HCT116 (cell line): ENCODE data around the gene BCL11B. TPM values are rescaled to one million over a fixed set of nuclear protein-coding genes. Genes with fewer than 3 reads are reported as not detected.

Source experiments
- ATAC-seq: fragments of 200-7000 bp; cut with Tn5 transposase; 2 replicates; pipeline ENCODE4 v1.9.1; 2020; ENCODE audit warnings: mild to moderate bottlenecking, moderate library complexity
- BruUV-seq: library from RNA; stranded (reverse); fragments of 400-500 nt; replicated peaks from 2 replicates; lab custom pipeline; 2021; lab: Mats Ljungman, UMichigan
- CTCF ChIA-PET: fragments of 300-600 bp; sonication (Branson Sonifier 250); formaldehyde crosslinking; loops from one replicate; lab custom pipeline; 2021; ENCODE audit warnings: antibody characterized with exemption; lab: Charles Lee
- POLR2A ChIA-PET: fragments of 300-600, 350-600 bp; sonication (Branson Sonifier 250); formaldehyde crosslinking; loops from one replicate; lab custom pipeline; 2021; ENCODE audit warnings: antibody characterized with exemption; lab: Charles Lee
- RAD21 ChIA-PET, 2 experiments: fragments of 300-600 bp; sonication (Branson Sonifier 250); formaldehyde crosslinking; loops; one replicate each; lab custom pipeline; 2023; ENCODE audit warnings: low total read pairs in 2 of 2; ENCODE audit not compliant: uncharacterized antibody in 2 of 2, unreplicated experiment in 2 of 2, low non-redundant PET in 1 of 2; lab: Charles Lee
- DNase-seq: peaks from one replicate; pipeline ENCODE4 v3.0.0-alpha.2; 2010; ENCODE audit warnings: low read depth, low spot score
- H2AFZ ChIP-seq: fragments of 200-600 bp; shearing (Covaris generic), sonication (generic); 2 replicates; pipeline ENCODE4 v1.6.1; 2017; ENCODE audit warnings: low read depth, mixed run types, mixed read lengths, antibody characterized with exemption, low read length; ENCODE audit not compliant: poor library complexity, severe bottlenecking
- H3K27ac ChIP-seq: 2 replicates; pipeline ENCODE4 v1.5.1; 2012; ENCODE audit warnings: low read depth, low read length
- H3K27me3 ChIP-seq: fragments of 200-600 bp; sonication (generic); 2 replicates; pipeline ENCODE4 v1.6.1; 2016; ENCODE audit warnings: mixed run types, low read length, mixed read lengths; ENCODE audit not compliant: insufficient read depth
- H3K36me3 ChIP-seq, 2 experiments: fragments of 200-500 bp in 1 of 2; fragments of 200-600 bp in 1 of 2; sonication (Bioruptor generic) in 1 of 2; sonication (generic) in 1 of 2; 2 replicates each; pipeline versions ENCODE4 v1.5.1 to v1.6.1; 2014 to 2016; ENCODE audit warnings: low read length in 2 of 2, inconsistent platforms in 1 of 2, mixed read lengths in 1 of 2, mixed run types in 1 of 2; ENCODE audit not compliant: insufficient read depth in 2 of 2, control insufficient read depth in 1 of 2
- H3K4me1 ChIP-seq, 2 experiments: fragments of 200-600 bp in 1 of 2; sonication (generic) in 1 of 2; 2 replicates each; pipeline versions ENCODE4 v1.5.1 to v1.6.1; 2012 to 2017; ENCODE audit warnings: low read length in 2 of 2, inconsistent platforms in 1 of 2, mild to moderate bottlenecking in 1 of 2, mixed read lengths in 1 of 2, mixed run types in 1 of 2, moderate library complexity in 1 of 2; ENCODE audit not compliant: insufficient read depth in 2 of 2, control insufficient read depth in 1 of 2
- H3K4me2 ChIP-seq: fragments of 200-600 bp; sonication (generic); 2 replicates; pipeline ENCODE4 v1.6.1; 2017; ENCODE audit warnings: mixed run types, low read length, mixed read lengths
- H3K4me3 ChIP-seq, 2 experiments: fragments of 200-600 bp in 1 of 2; sonication (generic) in 1 of 2; replicated peaks in 1 of 2; 2 replicates each; pipeline ENCODE4 v1.5.1; 2011 to 2016; ENCODE audit warnings: low read length in 2 of 2, control low read depth in 1 of 2, low read depth in 1 of 2, mild to moderate bottlenecking in 1 of 2, mixed read lengths in 1 of 2, mixed run types in 1 of 2
- H3K79me2 ChIP-seq: fragments of 200-600 bp; sonication (generic); 2 replicates; pipeline ENCODE4 v1.6.1; 2017; ENCODE audit warnings: mild to moderate bottlenecking, mixed run types, low read length, moderate library complexity, mixed read lengths; ENCODE audit not compliant: insufficient read depth
- H3K9ac ChIP-seq: fragments of 200-600 bp; sonication (generic); 2 replicates; pipeline ENCODE4 v1.6.1; 2016; ENCODE audit warnings: low read length, mixed read lengths
- H3K9me2 ChIP-seq: fragments of 200-600 bp; sonication (generic), shearing (Covaris generic); 2 replicates; pipeline ENCODE4 v1.6.1; 2017; ENCODE audit warnings: mixed run types, mild to moderate bottlenecking, moderate library complexity; ENCODE audit not compliant: insufficient read depth
- H3K9me3 ChIP-seq, 2 experiments: fragments of 200-500 bp in 1 of 2; fragments of 200-600 bp in 1 of 2; sonication (Bioruptor generic) in 1 of 2; sonication (generic) in 1 of 2; 2 replicates each; pipeline ENCODE4 v1.6.1; 2014 to 2017; ENCODE audit warnings: low read length in 2 of 2, mixed read lengths in 2 of 2, inconsistent platforms in 1 of 2, low read depth in 1 of 2, mild to moderate bottlenecking in 1 of 2, mixed run types in 1 of 2, moderate library complexity in 1 of 2; ENCODE audit not compliant: control insufficient read depth in 1 of 2, insufficient read depth in 1 of 2
- H4K20me1 ChIP-seq: fragments of 200-600 bp; sonication (generic), shearing (Covaris generic); 2 replicates; pipeline ENCODE4 v1.6.1; 2017; ENCODE audit warnings: mixed run types, mild to moderate bottlenecking, moderate library complexity; ENCODE audit not compliant: insufficient read depth
- CEBPB ChIP-seq: IDR thresholded peaks from 2 replicates; pipeline ENCODE4 v1.6.1; 2012; ENCODE audit warnings: low read depth
- ELF1 ChIP-seq: IDR thresholded peaks from 2 replicates; pipeline ENCODE4 v1.6.1; 2012; ENCODE audit warnings: low read depth, borderline replicate concordance
- EZH2 ChIP-seq: fragments of 200-600 bp; sonication (generic); IDR thresholded peaks from 2 replicates; pipeline ENCODE4 v1.6.1; 2017; ENCODE audit warnings: antibody characterized with exemption, mixed run types
- EZH2phosphoT487 ChIP-seq: fragments of 200-600 bp; IDR thresholded peaks from 2 replicates; pipeline ENCODE4 v1.6.1; 2018; ENCODE audit warnings: antibody characterized with exemption, borderline replicate concordance
- FOSL1 ChIP-seq: IDR thresholded peaks from 2 replicates; pipeline ENCODE4 v1.6.1; 2012; ENCODE audit warnings: low read depth
- JUND ChIP-seq: IDR thresholded peaks from 2 replicates; pipeline ENCODE4 v1.6.1; 2012
- POLR2A ChIP-seq: IDR thresholded peaks from 2 replicates; pipeline ENCODE4 v1.7.0; 2011; ENCODE audit warnings: borderline replicate concordance; ENCODE audit not compliant: insufficient read depth, insufficient read length; ENCODE audit errors: extremely low read depth
- POLR2AphosphoS5 ChIP-seq: IDR thresholded peaks from 2 replicates; pipeline ENCODE4 v1.6.1; 2011; ENCODE audit warnings: mild to moderate bottlenecking, low read depth, low read length, moderate library complexity
- SIN3A ChIP-seq: IDR thresholded peaks from 2 replicates; pipeline ENCODE4 v1.6.1; 2012; ENCODE audit warnings: low read depth
- SP1 ChIP-seq: IDR thresholded peaks from 2 replicates; pipeline ENCODE4 v1.6.1; 2012; ENCODE audit warnings: low read depth
- SRF ChIP-seq: IDR thresholded peaks from 2 replicates; pipeline ENCODE4 v1.6.1; 2012; ENCODE audit warnings: low read depth
- YY1 ChIP-seq: IDR thresholded peaks from 2 replicates; pipeline ENCODE4 v1.6.1; 2011; ENCODE audit warnings: low read length, low read depth, moderate library complexity, mild to moderate bottlenecking; ENCODE audit not compliant: insufficient replicate concordance; ENCODE audit errors: extremely low read depth
- ZBTB33 ChIP-seq: IDR thresholded peaks from 2 replicates; pipeline ENCODE4 v1.6.1; 2011; ENCODE audit warnings: mild to moderate bottlenecking, low read length, moderate library complexity; ENCODE audit not compliant: insufficient replicate concordance; ENCODE audit errors: extremely low read depth
- ZFX ChIP-seq: fragments of 450-650 bp; IDR thresholded peaks from 2 replicates; pipeline ENCODE4 v1.6.1; 2017
- intact Hi-C: fragments of 100-400 bp; cut with micrococcal nuclease; formaldehyde crosslinking; loops from 2 replicates; pipeline ENCODE4 v1.10.0; 2022
- total RNA-seq: library from RNA; stranded (reverse); gene quantifications from one replicate; pipeline ENCODE4 v1.2.1, GENCODE V29; 2021; ENCODE audit not compliant: unreplicated experiment
- TF ChIP-seq, protein P1 (sequence below): IDR thresholded peaks from 2 replicates; pipeline ENCODE4 v1.6.1; 2012

The BCL11B gene
- total RNA-seq, 1 experiment from 2014 or later, result 1.1 TPM

DNA sequence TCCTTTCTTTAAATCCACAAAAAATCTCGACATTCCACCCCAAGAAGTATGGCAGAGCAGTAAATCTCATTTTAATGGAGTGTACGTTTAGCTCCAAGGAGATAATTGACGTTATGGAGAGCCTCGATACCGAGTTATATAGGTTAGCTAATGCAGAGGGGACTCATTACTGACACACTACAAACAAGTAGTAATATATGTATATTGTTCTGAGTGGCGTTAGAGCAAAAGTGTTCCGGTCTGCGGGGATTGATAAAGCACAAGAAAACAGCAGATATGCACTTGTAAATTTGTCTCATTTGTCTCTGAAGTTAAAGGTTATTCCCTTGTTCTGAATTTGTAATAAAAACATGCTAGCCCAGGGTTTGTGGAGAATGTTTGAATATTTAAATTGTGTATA lies 84.1 kb downstream of the BCL11B start:
- Histone ChIP-seq H2AFZ (no peak overlapping the region), H3K9ac (no peak overlapping the region), H3K79me2 (no peaks in the 10 kb centered on the region), H3K4me3 (no peak overlapping the region), H3K36me3 (no peaks in the 10 kb centered on the region), H3K27ac (no peak overlapping the region), H3K4me2 (no peak overlapping the region), H3K27me3 (no peaks in the 10 kb centered on the region), H3K9me3 (no peaks in the 10 kb centered on the region), H3K9me2 (no peaks in the 10 kb centered on the region), H3K4me1 (no peaks in the 10 kb centered on the region), H4K20me1 (no peaks in the 10 kb centered on the region)
- POLR2A ChIA-PET, result no interaction called here
- RAD21 ChIA-PET, result no interaction called here
- ATAC-seq, result no peak
- intact Hi-C loops, result no loop called here
- CTCF ChIA-PET, result no interaction called here
- no peak for DNase-seq
- no TSS peak for BruUV-seq
- no peak for TF ChIP-seq ZFX
- TF ChIP-seq YY1, result no peak
- no peak for TF ChIP-seq SRF
- TF ChIP-seq EZH2phosphoT487, result no peak
- TF ChIP-seq ZBTB33, result no peak
- no peak for TF ChIP-seq JUND
- no peak for TF ChIP-seq POLR2AphosphoS5
- TF ChIP-seq SP1, result no peak
- no peak for TF ChIP-seq SIN3A
- TF ChIP-seq, protein P1, sequence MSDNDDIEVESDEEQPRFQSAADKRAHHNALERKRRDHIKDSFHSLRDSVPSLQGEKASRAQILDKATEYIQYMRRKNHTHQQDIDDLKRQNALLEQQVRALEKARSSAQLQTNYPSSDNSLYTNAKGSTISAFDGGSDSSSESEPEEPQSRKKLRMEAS, result no peak
- TF ChIP-seq CEBPB, result no peak
- no peak for TF ChIP-seq EZH2
- no peak for TF ChIP-seq FOSL1
- TF ChIP-seq POLR2A, result no peak
- no peak for TF ChIP-seq ELF1
